ENCODE results near the gene ZNF292.
"Not testable (repeated sequence)": the region's sequence is repeated elsewhere in the genome, so short reads cannot be mapped to it uniquely, and the experiment has no call there.

The ZNF292 gene

GRCh38 chr6:87154993-87155841, at the start of gene ZNF292:
TSS of gene ZNF292 (plus strand) at chr6:87155565. CDS start at chr6:87155592, 27 bp downstream.
- peak within 1 kb of the TSS; percentile 91 for H3K9ac ChIP-seq (ENCODE audit: low read depth, low read length)
- H3K36me3 ChIP-seq (ENCODE audit: insufficient read depth, low read length) = no peaks in the 10 kb centered on the region

GRCh38 chr6:87105823-87106222, 49.5 kb upstream of the ZNF292 start:
- H3K9ac ChIP-seq (ENCODE audit: low read depth, low read length) = no peak overlapping the region
- H3K9me3 ChIP-seq (ENCODE audit: control insufficient read depth, insufficient read depth, low read length) = no peaks in the 10 kb centered on the region; the same call in 1 of the 2 replicates
- H3K36me3 ChIP-seq (ENCODE audit: insufficient read depth, low read length) = no peaks in the 10 kb centered on the region
- no peaks in the 10 kb centered on the region for H3K4me1 ChIP-seq (ENCODE audit: insufficient read depth, low read length)

More at GRCh38 chr6:87154993-87155841, at the start of gene ZNF292:
- no peaks in the 10 kb centered on the region for H3K4me1 ChIP-seq (ENCODE audit: insufficient read depth, low read length)
- H3K9me3 ChIP-seq (ENCODE audit: control insufficient read depth, insufficient read depth, low read length) = no peaks in the 10 kb centered on the region

GRCh38 chr6:87110636-87111035, 44.7 kb upstream of the ZNF292 start:
- Histone ChIP-seq H3K9ac (ENCODE audit: low read depth, low read length) (no peak overlapping the region), H3K36me3 (ENCODE audit: insufficient read depth, low read length) (no peaks in the 10 kb centered on the region), H3K4me1 (ENCODE audit: insufficient read depth, low read length) (peaks cover 9% of the 10 kb centered on the region; the same call in 1 of the 2 replicates)

GRCh38 chr6:87115402-87116135, 39.8 kb upstream of the ZNF292 start:
- Histone ChIP-seq H3K4me1 (ENCODE audit: insufficient read depth, low read length) (peaks cover 14% of the 10 kb centered on the region; the same call in 1 of the 2 replicates), H3K36me3 (ENCODE audit: insufficient read depth, low read length) (no peaks in the 10 kb centered on the region), H3K9ac (ENCODE audit: low read depth, low read length) (no peak overlapping the region), H3K9me3 (ENCODE audit: control insufficient read depth, insufficient read depth, low read length) (no peaks in the 10 kb centered on the region)

More at GRCh38 chr6:87110636-87111035, 44.7 kb upstream of the ZNF292 start:
- no peaks in the 10 kb centered on the region; the same call in 1 of the 2 replicates for H3K9me3 ChIP-seq (ENCODE audit: control insufficient read depth, insufficient read depth, low read length)

- peaks cover 14% of the 10 kb centered on the region; the same call in 1 of the 2 replicates for H3K4me1 ChIP-seq (ENCODE audit: insufficient read depth, low read length)
- H3K9ac ChIP-seq (ENCODE audit: low read depth, low read length) = no peak overlapping the region
- H3K9me3 ChIP-seq (ENCODE audit: control insufficient read depth, insufficient read depth, low read length) = no peaks in the 10 kb centered on the region
- no peaks in the 10 kb centered on the region for H3K36me3 ChIP-seq (ENCODE audit: insufficient read depth, low read length)
Observed at GRCh38 chr6:87116922-87117321, 38.4 kb upstream of the ZNF292 start.

- Histone ChIP-seq H3K36me3 (ENCODE audit: insufficient read depth, low read length) (no peaks in the 10 kb centered on the region), H3K9me3 (ENCODE audit: control insufficient read depth, insufficient read depth, low read length) (no peaks in the 10 kb centered on the region), H3K9ac (ENCODE audit: low read depth, low read length) (no peak overlapping the region), H3K4me1 (ENCODE audit: insufficient read depth, low read length) (peaks cover 14% of the 10 kb centered on the region; the same call in 1 of the 2 replicates)
Observed at GRCh38 chr6:87118054-87118453, 37.3 kb upstream of the ZNF292 start.

- Histone ChIP-seq H3K36me3 (ENCODE audit: insufficient read depth, low read length) (no peaks in the 10 kb centered on the region), H3K9ac (ENCODE audit: low read depth, low read length) (no peak overlapping the region), H3K4me1 (ENCODE audit: insufficient read depth, low read length) (no peaks in the 10 kb centered on the region), H3K9me3 (ENCODE audit: control insufficient read depth, insufficient read depth, low read length) (no peaks in the 10 kb centered on the region)
Observed at GRCh38 chr6:87122477-87122876, 32.9 kb upstream of the ZNF292 start.

GRCh38 chr6:87124074-87124473, 31.3 kb upstream of the ZNF292 start:
- H3K9me3 ChIP-seq (ENCODE audit: control insufficient read depth, insufficient read depth, low read length) = no peaks in the 10 kb centered on the region
- no peaks in the 10 kb centered on the region for H3K4me1 ChIP-seq (ENCODE audit: insufficient read depth, low read length)
- H3K36me3 ChIP-seq (ENCODE audit: insufficient read depth, low read length) = no peaks in the 10 kb centered on the region
- no peak overlapping the region for H3K9ac ChIP-seq (ENCODE audit: low read depth, low read length)

- H3K4me1 ChIP-seq (ENCODE audit: insufficient read depth, low read length) = no peaks in the 10 kb centered on the region
- H3K9ac ChIP-seq (ENCODE audit: low read depth, low read length) = no peak overlapping the region
- H3K36me3 ChIP-seq (ENCODE audit: insufficient read depth, low read length) = no peaks in the 10 kb centered on the region
- no peaks in the 10 kb centered on the region for H3K9me3 ChIP-seq (ENCODE audit: control insufficient read depth, insufficient read depth, low read length)
Observed at GRCh38 chr6:87126501-87126900, 28.9 kb upstream of the ZNF292 start.

- Histone ChIP-seq H3K9ac (ENCODE audit: low read depth, low read length) (no peak overlapping the region), H3K4me1 (ENCODE audit: insufficient read depth, low read length) (no peaks in the 10 kb centered on the region), H3K36me3 (ENCODE audit: insufficient read depth, low read length) (no peaks in the 10 kb centered on the region), H3K9me3 (ENCODE audit: control insufficient read depth, insufficient read depth, low read length) (no peaks in the 10 kb centered on the region)
Observed at GRCh38 chr6:87127737-87128136, 27.6 kb upstream of the ZNF292 start.

- H3K9ac ChIP-seq (ENCODE audit: low read depth, low read length) = no peak overlapping the region
- H3K4me1 ChIP-seq (ENCODE audit: insufficient read depth, low read length) = no peaks in the 10 kb centered on the region
- H3K9me3 ChIP-seq (ENCODE audit: control insufficient read depth, insufficient read depth, low read length) = no peaks in the 10 kb centered on the region; the same call in 1 of the 2 replicates
- no peaks in the 10 kb centered on the region for H3K36me3 ChIP-seq (ENCODE audit: insufficient read depth, low read length)
Observed at GRCh38 chr6:87136963-87137362, 18.4 kb upstream of the ZNF292 start.

- no peaks in the 10 kb centered on the region for H3K4me1 ChIP-seq (ENCODE audit: insufficient read depth, low read length)
- no peaks in the 10 kb centered on the region; the same call in 1 of the 2 replicates for H3K9me3 ChIP-seq (ENCODE audit: control insufficient read depth, insufficient read depth, low read length)
- H3K36me3 ChIP-seq (ENCODE audit: insufficient read depth, low read length) = no peaks in the 10 kb centered on the region
- no peak overlapping the region for H3K9ac ChIP-seq (ENCODE audit: low read depth, low read length)
Observed at GRCh38 chr6:87139236-87139635, 16.1 kb upstream of the ZNF292 start.

- H3K9me3 ChIP-seq (ENCODE audit: control insufficient read depth, insufficient read depth, low read length); H3K4me1 ChIP-seq (ENCODE audit: insufficient read depth, low read length); H3K9ac ChIP-seq (ENCODE audit: low read depth, low read length); H3K36me3 ChIP-seq (ENCODE audit: insufficient read depth, low read length): not testable (repeated sequence)
Observed at GRCh38 chr6:87139927-87140326, 15.4 kb upstream of the ZNF292 start.

- Histone ChIP-seq H3K9ac (ENCODE audit: low read depth, low read length) (no peak overlapping the region), H3K36me3 (ENCODE audit: insufficient read depth, low read length) (no peaks in the 10 kb centered on the region), H3K4me1 (ENCODE audit: insufficient read depth, low read length) (no peaks in the 10 kb centered on the region), H3K9me3 (ENCODE audit: control insufficient read depth, insufficient read depth, low read length) (no peaks in the 10 kb centered on the region)
Observed at GRCh38 chr6:87146363-87146762, 9.0 kb upstream of the ZNF292 start.
